Calu3 (cell line): ENCODE results near the gene FOXP1. TPM values are rescaled to one million over a fixed set of nuclear protein-coding genes. Genes with fewer than 3 reads are reported as not detected.

Source experiments
- BruUV-seq: library from RNA; stranded (reverse); fragments of 400-500 nt; replicated peaks from 2 replicates; lab custom pipeline; 2021; lab: Mats Ljungman, UMichigan
- CTCF ChIA-PET: fragments of 300-600 bp; sonication (Branson Sonifier 250); formaldehyde crosslinking; loops from one replicate; lab custom pipeline; 2022; ENCODE audit warnings: antibody characterized with exemption; lab: Charles Lee
- DNase-seq: peaks from one replicate; pipeline ENCODE4 v3.0.0; 2022
- H3K27ac Mint-ChIP-seq: one replicate; pipeline ENCODE4 v1.8.0; 2022; ENCODE audit warnings: mixed read lengths; ENCODE audit not compliant: unreplicated experiment
- H3K27me3 Mint-ChIP-seq: one replicate; pipeline ENCODE4 v1.8.0; 2022; ENCODE audit warnings: mixed read lengths; ENCODE audit not compliant: unreplicated experiment
- H3K36me3 Mint-ChIP-seq: one replicate; pipeline ENCODE4 v1.8.0; 2022; ENCODE audit warnings: mild to moderate bottlenecking, moderate library complexity, mixed read lengths; ENCODE audit not compliant: insufficient read depth, unreplicated experiment
- H3K4me1 Mint-ChIP-seq: one replicate; pipeline ENCODE4 v1.8.0; 2022; ENCODE audit warnings: mild to moderate bottlenecking, low read depth, mixed read lengths; ENCODE audit not compliant: unreplicated experiment
- H3K4me3 Mint-ChIP-seq: one replicate; pipeline ENCODE4 v1.8.0; 2022; ENCODE audit warnings: mild to moderate bottlenecking, low read depth, moderate library complexity, mixed read lengths; ENCODE audit not compliant: unreplicated experiment
- H3K9me3 Mint-ChIP-seq: one replicate; pipeline ENCODE4 v1.8.0; 2022; ENCODE audit warnings: low read depth, mixed read lengths; ENCODE audit not compliant: unreplicated experiment
- CTCF ChIP-seq: fragments of 200-600 bp; IDR thresholded peaks from one replicate; pipeline ENCODE4 v1.8.0; 2022; ENCODE audit warnings: antibody characterized with exemption; ENCODE audit not compliant: unreplicated experiment
- intact Hi-C: fragments of 100-400 bp; cut with micrococcal nuclease; formaldehyde crosslinking; loops from one replicate; pipeline ENCODE4 v1.10.0; 2022; ENCODE audit not compliant: unreplicated experiment
- total RNA-seq: library from RNA; stranded (reverse); gene quantifications from 2 replicates; pipeline ENCODE4 v1.2.3, GENCODE V29; 2022

Gene FOXP1
- total RNA-seq, 1 experiment from 2014 or later: 82.8 TPM

GRCh38 chr3:71376503-71376902, 207.0 kb downstream of the FOXP1 start:
- Mint-ChIP-seq H3K4me3 (no peak overlapping the region), H3K36me3 (no peaks in the 10 kb centered on the region), H3K4me1 (no peaks in the 10 kb centered on the region), H3K27ac (no peak overlapping the region), H3K27me3 (no peaks in the 10 kb centered on the region), H3K9me3 (no peaks in the 10 kb centered on the region)
- no peak for DNase-seq
- intact Hi-C loops: no loop called here
- BruUV-seq: no TSS peak
- CTCF ChIA-PET: no interaction called here
- no peak for TF ChIP-seq CTCF

GRCh38 chr3:71374582-71374981, 208.9 kb downstream of the FOXP1 start:
- CTCF ChIA-PET: no interaction called here
- intact Hi-C loops: no loop called here

GRCh38 chr3:71372911-71373637, 210.5 kb downstream of the FOXP1 start:
- intact Hi-C loops: no loop called here
- Mint-ChIP-seq H3K27ac (no peak overlapping the region), H3K27me3 (no peaks in the 10 kb centered on the region), H3K36me3 (no peaks in the 10 kb centered on the region), H3K4me3 (no peak overlapping the region), H3K4me1 (no peaks in the 10 kb centered on the region), H3K9me3 (no peaks in the 10 kb centered on the region)
- DNase-seq: no peak
- TF ChIP-seq CTCF: no peak
- CTCF ChIA-PET: interaction anchor here (0.6 kb wide), 1 partner anchor 907 kb away, joined by 10 read pairs; no protein-coding TSS in a partner anchor
- BruUV-seq: no TSS peak

More at GRCh38 chr3:71374582-71374981, 208.9 kb downstream of the FOXP1 start:
- Mint-ChIP-seq H3K36me3 (no peaks in the 10 kb centered on the region), H3K4me1 (no peaks in the 10 kb centered on the region), H3K27ac (no peak overlapping the region), H3K4me3 (no peak overlapping the region), H3K27me3 (no peaks in the 10 kb centered on the region), H3K9me3 (no peaks in the 10 kb centered on the region)
- no peak for DNase-seq
- TF ChIP-seq CTCF: no peak
- BruUV-seq: no TSS peak

GRCh38 chr3:71372241-71372768, 211.2 kb downstream of the FOXP1 start:
- no TSS peak for BruUV-seq
- Mint-ChIP-seq H3K27ac (no peak overlapping the region), H3K36me3 (no peaks in the 10 kb centered on the region), H3K4me3 (no peak overlapping the region), H3K9me3 (no peaks in the 10 kb centered on the region), H3K4me1 (no peaks in the 10 kb centered on the region), H3K27me3 (no peaks in the 10 kb centered on the region)
- TF ChIP-seq CTCF: no peak
- no peak for DNase-seq
- intact Hi-C loops: no loop called here
- CTCF ChIA-PET: no interaction called here
